ENCODE results near the gene HDAC9. TPM values are rescaled to one million over a fixed set of nuclear protein-coding genes. Genes with fewer than 3 reads are reported as not detected.

The HDAC9 gene
- total RNA-seq, 1 experiment from 2014 or later: 4.3 TPM

DNA sequence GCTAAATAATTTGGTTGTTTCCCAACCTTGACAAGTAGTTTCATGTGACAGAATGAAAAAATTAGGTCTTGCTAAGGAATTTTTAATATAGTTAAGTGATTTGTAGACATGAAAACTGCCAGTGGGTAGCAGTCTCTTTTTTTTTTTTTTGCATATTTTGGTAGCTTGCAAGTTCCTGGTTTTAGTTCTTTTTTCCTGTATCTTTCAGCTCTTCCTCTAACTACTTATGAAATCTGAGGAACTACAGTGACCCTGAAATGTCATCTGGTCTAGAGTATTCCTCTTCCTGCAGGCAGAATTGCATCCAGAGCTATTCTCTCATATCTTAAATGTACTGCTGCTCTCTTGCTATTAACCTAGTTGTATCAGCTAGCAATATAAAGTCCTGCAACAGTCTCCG, 160.4 kb downstream of the HDAC9 start (continued):
- TF ChIP-seq, protein P1, sequence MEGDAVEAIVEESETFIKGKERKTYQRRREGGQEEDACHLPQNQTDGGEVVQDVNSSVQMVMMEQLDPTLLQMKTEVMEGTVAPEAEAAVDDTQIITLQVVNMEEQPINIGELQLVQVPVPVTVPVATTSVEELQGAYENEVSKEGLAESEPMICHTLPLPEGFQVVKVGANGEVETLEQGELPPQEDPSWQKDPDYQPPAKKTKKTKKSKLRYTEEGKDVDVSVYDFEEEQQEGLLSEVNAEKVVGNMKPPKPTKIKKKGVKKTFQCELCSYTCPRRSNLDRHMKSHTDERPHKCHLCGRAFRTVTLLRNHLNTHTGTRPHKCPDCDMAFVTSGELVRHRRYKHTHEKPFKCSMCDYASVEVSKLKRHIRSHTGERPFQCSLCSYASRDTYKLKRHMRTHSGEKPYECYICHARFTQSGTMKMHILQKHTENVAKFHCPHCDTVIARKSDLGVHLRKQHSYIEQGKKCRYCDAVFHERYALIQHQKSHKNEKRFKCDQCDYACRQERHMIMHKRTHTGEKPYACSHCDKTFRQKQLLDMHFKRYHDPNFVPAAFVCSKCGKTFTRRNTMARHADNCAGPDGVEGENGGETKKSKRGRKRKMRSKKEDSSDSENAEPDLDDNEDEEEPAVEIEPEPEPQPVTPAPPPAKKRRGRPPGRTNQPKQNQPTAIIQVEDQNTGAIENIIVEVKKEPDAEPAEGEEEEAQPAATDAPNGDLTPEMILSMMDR (IDR thresholded peaks at IDR 0.05 in 2 of 3, conservative IDR thresholded peaks at IDR 0.05 in 1 of 3; ENCODE audit: borderline replicate concordance in 1 of 3, insufficient read depth in 1 of 3, low read depth in 2 of 3, low read length in 2 of 3): no peak
- TF ChIP-seq SP1 (IDR thresholded peaks at IDR 0.05; ENCODE audit: low read depth) (no peak), FOSL1 (IDR thresholded peaks at IDR 0.05; ENCODE audit: low read depth) (no peak), POLR2AphosphoS5 (IDR thresholded peaks at IDR 0.05; ENCODE audit: low read depth, low read length) (no peak)
- TF ChIP-seq, protein P2, sequence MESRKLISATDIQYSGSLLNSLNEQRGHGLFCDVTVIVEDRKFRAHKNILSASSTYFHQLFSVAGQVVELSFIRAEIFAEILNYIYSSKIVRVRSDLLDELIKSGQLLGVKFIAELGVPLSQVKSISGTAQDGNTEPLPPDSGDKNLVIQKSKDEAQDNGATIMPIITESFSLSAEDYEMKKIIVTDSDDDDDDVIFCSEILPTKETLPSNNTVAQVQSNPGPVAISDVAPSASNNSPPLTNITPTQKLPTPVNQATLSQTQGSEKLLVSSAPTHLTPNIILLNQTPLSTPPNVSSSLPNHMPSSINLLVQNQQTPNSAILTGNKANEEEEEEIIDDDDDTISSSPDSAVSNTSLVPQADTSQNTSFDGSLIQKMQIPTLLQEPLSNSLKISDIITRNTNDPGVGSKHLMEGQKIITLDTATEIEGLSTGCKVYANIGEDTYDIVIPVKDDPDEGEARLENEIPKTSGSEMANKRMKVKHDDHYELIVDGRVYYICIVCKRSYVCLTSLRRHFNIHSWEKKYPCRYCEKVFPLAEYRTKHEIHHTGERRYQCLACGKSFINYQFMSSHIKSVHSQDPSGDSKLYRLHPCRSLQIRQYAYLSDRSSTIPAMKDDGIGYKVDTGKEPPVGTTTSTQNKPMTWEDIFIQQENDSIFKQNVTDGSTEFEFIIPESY (IDR thresholded peaks at IDR 0.05; ENCODE audit: extremely low read depth, insufficient replicate concordance, low read length): no peak

DNA sequence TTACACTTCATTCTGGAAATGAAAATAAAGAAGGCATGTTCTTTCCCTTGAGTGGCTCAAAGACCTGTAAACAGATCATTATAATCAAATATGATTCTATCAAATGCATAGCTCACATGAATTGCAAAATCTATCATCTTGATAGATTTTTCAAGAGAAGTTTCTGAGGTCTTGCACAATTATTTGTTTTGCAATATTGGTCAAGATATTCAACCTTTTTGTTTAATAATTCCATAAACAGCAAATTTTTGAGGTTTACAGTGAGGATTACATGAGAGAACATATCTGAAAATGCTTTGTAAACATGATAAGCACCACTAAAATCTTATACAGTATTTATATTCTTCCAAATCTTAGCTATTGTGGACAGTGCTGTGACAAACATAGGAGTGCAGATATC, 160.8 kb downstream of the HDAC9 start:
- Histone ChIP-seq H4K20me1 (ENCODE audit: insufficient read depth) (no peaks in the 10 kb centered on the region), H3K4me2 (ENCODE audit: low read length) (no peak overlapping the region), H3K9me3 (ENCODE audit: control insufficient read depth in 1 of 2, insufficient read depth in 1 of 2, low read depth in 1 of 2, low read length in 2 of 2) (no peaks in the 10 kb centered on the region), H2AFZ (ENCODE audit: low read depth, low read length, poor library complexity, severe bottlenecking) (no peak overlapping the region), H3K4me1 (ENCODE audit: control insufficient read depth in 1 of 2, insufficient read depth in 2 of 2, low read length in 2 of 2) (no peaks in the 10 kb centered on the region), H3K4me3 (replicated peaks in 1 of 2; ENCODE audit: low read depth in 1 of 2, low read length in 2 of 2) (no peak overlapping the region), H3K9ac (ENCODE audit: low read length) (no peak overlapping the region), H3K9me2 (ENCODE audit: insufficient read depth) (no peaks in the 10 kb centered on the region), H3K36me3 (ENCODE audit: control insufficient read depth in 1 of 2, insufficient read depth in 2 of 2, low read length in 2 of 2) (no peaks in the 10 kb centered on the region), H3K27me3 (ENCODE audit: insufficient read depth, low read length) (no peaks in the 10 kb centered on the region), H3K79me2 (ENCODE audit: insufficient read depth, low read length) (no peaks in the 10 kb centered on the region), H3K27ac (ENCODE audit: low read depth, low read length) (no peak overlapping the region)
- no TSS peak for BruUV-seq (replicated peaks)
- RAD21 ChIA-PET (ENCODE audit: low non-redundant PET in 1 of 2, low total read pairs in 2 of 2, uncharacterized antibody in 2 of 2, unreplicated experiment in 2 of 2): interaction anchor here in 1 of 2 experiments (0.6 kb wide), 1 partner anchor 384 kb away, joined by 3 read pairs; no protein-coding TSS in a partner anchor
- POLR2A ChIA-PET: no interaction called here
- ATAC-seq: no peak
- CTCF ChIA-PET: interaction anchor here (1.9 kb wide), 1 partner anchor 10 kb away, joined by 11 read pairs; no protein-coding TSS in a partner anchor
- intact Hi-C loops (cut with micrococcal nuclease): no loop called here
- DNase-seq (ENCODE audit: low read depth, low spot score): no peak
- TF ChIP-seq, protein P1 (IDR thresholded peaks at IDR 0.05 in 2 of 3, conservative IDR thresholded peaks at IDR 0.05 in 1 of 3; ENCODE audit: borderline replicate concordance in 1 of 3, insufficient read depth in 1 of 3, low read depth in 2 of 3, low read length in 2 of 3): no peak
